Activated T-cell treated with anti-CD3 and anti-CD28 coated beads for 4 hours (primary cell): ENCODE measurements around the gene TMEM196.

Source experiments
- DNase-seq: peaks from one replicate; pipeline ENCODE4 v3.0.0-alpha.2; 2020

Gene TMEM196

GRCh38 chr7:19772841-19773760, at the start of gene TMEM196:
TMEM196 (minus strand) TSS chr7:19773617; CDS start chr7:19772696, 921 bp downstream.
- no peak for DNase-seq

GRCh38 chr7:19816128-19816527, 42.7 kb upstream of the TMEM196 start:
- DNase-seq, result no peak

GRCh38 chr7:19815546-19815945, 42.1 kb upstream of the TMEM196 start:
- DNase-seq, result no peak

GRCh38 chr7:19814776-19815175, 41.4 kb upstream of the TMEM196 start:
- no peak for DNase-seq

GRCh38 chr7:19811386-19811785, 38.0 kb upstream of the TMEM196 start:
- DNase-seq, result no peak

GRCh38 chr7:19798986-19799385, 25.6 kb upstream of the TMEM196 start:
- DNase-seq, result no peak

- DNase-seq, result no peak
Measured at GRCh38 chr7:19783541-19783940, 10.1 kb upstream of the TMEM196 start.

GRCh38 chr7:19776981-19777380, 3.6 kb upstream of the TMEM196 start:
- no peak for DNase-seq

GRCh38 chr7:19775578-19775977, 2.2 kb upstream of the TMEM196 start:
- no peak for DNase-seq

- DNase-seq, result no peak
Measured at GRCh38 chr7:19772306-19772705, 1.1 kb downstream of the TMEM196 start.

- no peak for DNase-seq
Measured at GRCh38 chr7:19762631-19763030, 10.8 kb downstream of the TMEM196 start.

- DNase-seq, result no peak
Measured at GRCh38 chr7:19754521-19755116, 18.8 kb downstream of the TMEM196 start.

- DNase-seq, result no peak
Measured at GRCh38 chr7:19752020-19752419, 21.4 kb downstream of the TMEM196 start.

- DNase-seq, result no peak
Measured at GRCh38 chr7:19749658-19750057, 23.8 kb downstream of the TMEM196 start.

GRCh38 chr7:19747740-19748339, 25.6 kb downstream of the TMEM196 start:
- no peak for DNase-seq

GRCh38 chr7:19744075-19744474, 29.3 kb downstream of the TMEM196 start:
- DNase-seq, result no peak

- no peak for DNase-seq
Measured at GRCh38 chr7:19728716-19729115, 44.7 kb downstream of the TMEM196 start.

GRCh38 chr7:19725770-19726169, 47.6 kb downstream of the TMEM196 start:
- no peak for DNase-seq

GRCh38 chr7:19715499-19715898, 57.9 kb downstream of the TMEM196 start:
- DNase-seq, result no peak

- DNase-seq, result peak; percentile 43
Measured at GRCh38 chr7:19713676-19714075, 59.7 kb downstream of the TMEM196 start.

- no peak for DNase-seq
Measured at GRCh38 chr7:19709249-19709578, 64.2 kb downstream of the TMEM196 start.

- peak; percentile 94 for DNase-seq
Measured at GRCh38 chr7:19708397-19709248, 64.8 kb downstream of the TMEM196 start, which contains the start of gene POLR1F. POLR1F (minus strand) TSS chr7:19709037; CDS start chr7:19709016, 21 bp downstream.

GRCh38 chr7:19707240-19707639, 66.2 kb downstream of the TMEM196 start:
- DNase-seq, result no peak
